GM19351 (cell line): Measurements from ENCODE around the gene ACSM2A.
"Not testable (repeated sequence)": the region's sequence is repeated elsewhere in the genome, so short reads cannot be mapped to it uniquely, and the experiment has no call there.

Experiments
- ATAC-seq: cut with Tn5 transposase; IDR thresholded peaks from one replicate; pipeline ENCODE4 v1.9.1; 2021; ENCODE audit warnings: mild to moderate bottlenecking, moderate library complexity; ENCODE audit not compliant: unreplicated experiment

ACSM2A gene

GRCh38 chr16:20446652-20447393 is 4.5 kb upstream of the ACSM2A start:
- not testable (repeated sequence) for ATAC-seq

GRCh38 chr16:20453633-20454032 is 2.3 kb downstream of the ACSM2A start:
- not testable (repeated sequence) for ATAC-seq

- not testable (repeated sequence) for ATAC-seq
Observed at GRCh38 chr16:20459227-20459626, 7.9 kb downstream of the ACSM2A start.

GRCh38 chr16:20460313-20460712 is 9.0 kb downstream of the ACSM2A start:
- ATAC-seq, result not testable (repeated sequence)

- ATAC-seq, result not testable (repeated sequence)
Observed at GRCh38 chr16:20468954-20469353, 17.6 kb downstream of the ACSM2A start.

- not testable (repeated sequence) for ATAC-seq
Observed at GRCh38 chr16:20469930-20470329, 18.6 kb downstream of the ACSM2A start.

- ATAC-seq, result not testable (repeated sequence)
Observed at GRCh38 chr16:20470732-20471131, 19.4 kb downstream of the ACSM2A start.

GRCh38 chr16:20477188-20477744 is 25.9 kb downstream of the ACSM2A start:
- ATAC-seq, result not testable (repeated sequence)

- not testable (repeated sequence) for ATAC-seq
Observed at GRCh38 chr16:20483989-20484388, 32.7 kb downstream of the ACSM2A start.

- ATAC-seq, result no peak
Observed at GRCh38 chr16:20484726-20485125, 33.4 kb downstream of the ACSM2A start.

GRCh38 chr16:20485408-20485807 is 34.1 kb downstream of the ACSM2A start:
- ATAC-seq, result no peak

GRCh38 chr16:20490994-20491393 is 39.7 kb downstream of the ACSM2A start:
- not testable (repeated sequence) for ATAC-seq

GRCh38 chr16:20491448-20491847 is 40.1 kb downstream of the ACSM2A start:
- not testable (repeated sequence) for ATAC-seq

- no peak for ATAC-seq
Observed at GRCh38 chr16:20504418-20504817, 53.1 kb downstream of the ACSM2A start.

GRCh38 chr16:20507280-20507679 is 56.0 kb downstream of the ACSM2A start:
- ATAC-seq, result no peak

GRCh38 chr16:20510323-20510722 is 59.0 kb downstream of the ACSM2A start:
- no peak for ATAC-seq

GRCh38 chr16:20515688-20516090 is 64.4 kb downstream of the ACSM2A start:
- ATAC-seq, result no peak

- ATAC-seq, result no peak
Observed at GRCh38 chr16:20517149-20517548, 65.8 kb downstream of the ACSM2A start.

GRCh38 chr16:20519231-20519630 is 67.9 kb downstream of the ACSM2A start:
- no peak for ATAC-seq

GRCh38 chr16:20520103-20520502 is 68.8 kb downstream of the ACSM2A start:
- no peak for ATAC-seq

GRCh38 chr16:20531795-20532194 is 80.5 kb downstream of the ACSM2A start:
- ATAC-seq, result not testable (repeated sequence)

GRCh38 chr16:20532284-20532792 is 81.0 kb downstream of the ACSM2A start:
- ATAC-seq, result not testable (repeated sequence)
